Activated CD4-positive, alpha-beta T cell treated with anti-CD3 and anti-CD28 coated beads, Interleukin-2, amount 10 ng/mL, durations not matched to agents 24 days and 14 days (primary cell): ENCODE results near the gene ZCCHC14. TPM values are rescaled to one million over a fixed set of nuclear protein-coding genes. Genes with fewer than 3 reads are reported as not detected.
"Not testable (repeated sequence)": the region's sequence is repeated elsewhere in the genome, so short reads cannot be mapped to it uniquely, and the experiment has no call there.

Experiments
- DNase-seq: peaks from one replicate; pipeline ENCODE4 v3.0.0; 2022
- H3K27ac Mint-ChIP-seq: one replicate; pipeline ENCODE4 v1.8.0; 2022; ENCODE audit warnings: mild to moderate bottlenecking, mixed read lengths
- H3K27me3 Mint-ChIP-seq: one replicate; pipeline ENCODE4 v1.8.0; 2022; ENCODE audit warnings: mixed read lengths
- H3K36me3 Mint-ChIP-seq: one replicate; pipeline ENCODE4 v1.8.0; 2022; ENCODE audit warnings: low read depth, mild to moderate bottlenecking, mixed read lengths
- H3K4me1 Mint-ChIP-seq: one replicate; pipeline ENCODE4 v1.8.0; 2021; ENCODE audit warnings: mixed read lengths
- H3K4me3 Mint-ChIP-seq: one replicate; pipeline ENCODE4 v1.8.0; 2022; ENCODE audit warnings: mild to moderate bottlenecking, moderate library complexity, mixed read lengths
- H3K9me3 Mint-ChIP-seq: one replicate; pipeline ENCODE4 v1.8.0; 2021; ENCODE audit warnings: mixed read lengths
- intact Hi-C: fragments of 100-400 bp; cut with micrococcal nuclease; formaldehyde crosslinking; loops from one replicate; pipeline ENCODE4 v1.15.1; 2023
- total RNA-seq: library from RNA; stranded (reverse); gene quantifications from 2 replicates; pipeline ENCODE4 v1.2.3, GENCODE V29; 2022

ZCCHC14 gene
- total RNA-seq, 1 donor from 2014 or later: 12.0 TPM

DNA sequence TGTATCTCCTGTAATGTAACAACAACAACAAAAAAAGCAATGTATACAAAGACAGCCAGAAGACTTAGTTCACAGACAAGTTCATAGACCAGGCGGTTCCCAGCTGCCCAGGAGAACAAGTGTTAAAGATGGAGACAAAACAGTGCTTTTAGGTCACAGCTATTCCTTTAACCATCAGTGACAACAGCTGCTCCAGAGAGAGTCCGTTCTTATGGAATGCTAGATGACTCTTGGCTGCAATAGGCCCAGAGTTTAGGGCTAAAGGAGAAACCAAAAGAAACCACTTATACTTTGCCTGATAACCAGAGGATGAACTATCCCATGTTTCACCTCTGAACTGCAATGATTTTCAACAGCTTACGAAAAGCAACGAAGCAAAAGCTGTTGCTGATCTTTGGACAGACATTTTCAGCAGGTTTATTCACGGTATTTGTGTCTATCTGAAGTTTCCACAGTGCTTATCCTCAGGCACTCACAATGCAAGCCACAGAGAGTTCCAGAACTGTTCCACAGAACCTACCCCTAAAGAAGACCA is 6.0 kb downstream of the ZCCHC14 start:
- Mint-ChIP-seq H3K27ac (no peak overlapping the region), H3K9me3 (no peaks in the 10 kb centered on the region), H3K4me3 (no peak overlapping the region), H3K36me3 (peaks cover 14% of the 10 kb centered on the region), H3K27me3 (peaks cover 19% of the 10 kb centered on the region), H3K4me1 (peaks cover 43% of the 10 kb centered on the region)
- no peak for DNase-seq
- intact Hi-C loops: no loop called here

GRCh38 chr16:87486282-87486681 is 6.5 kb downstream of the ZCCHC14 start:
- no peak for DNase-seq
- H3K36me3 Mint-ChIP-seq: peaks cover 12% of the 10 kb centered on the region
- H3K4me3 Mint-ChIP-seq: peak overlapping the region; percentile 37
- H3K9me3 Mint-ChIP-seq: no peaks in the 10 kb centered on the region
- peaks cover 18% of the 10 kb centered on the region for H3K27me3 Mint-ChIP-seq
- peak overlapping the region; percentile 54 for H3K27ac Mint-ChIP-seq
- H3K4me1 Mint-ChIP-seq: peaks cover 41% of the 10 kb centered on the region
- intact Hi-C loops: no loop called here

GRCh38 chr16:87485792-87486191 is 7.0 kb downstream of the ZCCHC14 start:
- not testable (repeated sequence) for H3K9me3 Mint-ChIP-seq, DNase-seq, H3K36me3 Mint-ChIP-seq
- H3K4me3 Mint-ChIP-seq: peak overlapping the region; percentile 37
- peaks cover 39% of the 10 kb centered on the region for H3K4me1 Mint-ChIP-seq
- H3K27ac Mint-ChIP-seq: peak overlapping the region; percentile 54
- peaks cover 15% of the 10 kb centered on the region for H3K27me3 Mint-ChIP-seq
- intact Hi-C loops: loop anchor here (2.0 kb wide), 1 partner anchor 21 kb away; no protein-coding TSS in a partner anchor

DNA sequence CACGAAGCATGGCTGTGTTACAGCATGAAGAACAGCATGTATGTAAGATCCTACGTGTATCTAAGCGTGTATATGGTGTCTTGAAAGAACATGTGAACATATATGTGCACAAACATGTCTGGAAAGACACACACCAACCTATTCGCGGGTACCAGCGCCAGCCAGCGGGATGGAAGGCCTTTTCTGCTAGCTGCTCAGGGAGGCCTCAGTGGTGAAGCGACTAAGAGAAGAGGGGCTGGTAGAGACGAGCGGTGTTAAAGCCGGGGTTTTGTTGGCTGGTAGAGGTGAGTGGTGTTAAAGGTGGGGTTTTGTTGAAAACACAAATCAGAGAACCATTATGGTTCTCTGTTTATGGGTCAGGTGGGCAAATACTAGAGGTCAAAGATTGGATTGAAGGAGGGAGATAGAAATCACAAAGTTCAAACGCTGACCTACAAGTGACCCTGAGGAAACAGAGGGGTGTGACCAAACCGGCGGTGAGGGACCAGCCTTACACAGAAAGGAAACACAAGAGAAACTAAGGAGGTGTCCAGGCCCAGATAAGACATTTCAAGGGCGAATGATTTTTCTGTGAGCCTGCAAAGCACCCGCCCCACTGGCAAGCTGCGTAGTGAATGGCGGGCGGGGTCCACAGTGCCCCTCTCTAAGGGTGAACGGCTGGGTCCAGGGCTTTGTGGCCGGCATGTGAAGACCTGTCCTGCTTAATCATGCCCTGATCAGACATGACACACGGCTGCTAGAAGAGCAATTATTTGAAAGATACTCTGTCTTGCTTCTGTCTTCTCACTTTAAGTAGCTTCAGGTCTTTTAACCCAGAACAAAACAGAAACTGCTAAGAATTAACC is 8.1 kb downstream of the ZCCHC14 start:
- DNase-seq: no peak
- Mint-ChIP-seq H3K9me3 (no peaks in the 10 kb centered on the region), H3K27ac (peak overlapping the region; percentile 20), H3K4me3 (no peak overlapping the region), H3K36me3 (peaks cover 4% of the 10 kb centered on the region), H3K27me3 (peaks cover 6% of the 10 kb centered on the region), H3K4me1 (peaks cover 28% of the 10 kb centered on the region)
- intact Hi-C loops: loop anchor here (2.0 kb wide), 1 partner anchor 20 kb away; no protein-coding TSS in a partner anchor

GRCh38 chr16:87483481-87483880 is 9.3 kb downstream of the ZCCHC14 start:
- no peak for DNase-seq
- Mint-ChIP-seq H3K27ac (no peak overlapping the region), H3K9me3 (no peaks in the 10 kb centered on the region), H3K4me1 (peaks cover 25% of the 10 kb centered on the region), H3K27me3 (no peaks in the 10 kb centered on the region), H3K36me3 (peaks cover 4% of the 10 kb centered on the region), H3K4me3 (no peak overlapping the region)
- intact Hi-C loops: no loop called here

DNA sequence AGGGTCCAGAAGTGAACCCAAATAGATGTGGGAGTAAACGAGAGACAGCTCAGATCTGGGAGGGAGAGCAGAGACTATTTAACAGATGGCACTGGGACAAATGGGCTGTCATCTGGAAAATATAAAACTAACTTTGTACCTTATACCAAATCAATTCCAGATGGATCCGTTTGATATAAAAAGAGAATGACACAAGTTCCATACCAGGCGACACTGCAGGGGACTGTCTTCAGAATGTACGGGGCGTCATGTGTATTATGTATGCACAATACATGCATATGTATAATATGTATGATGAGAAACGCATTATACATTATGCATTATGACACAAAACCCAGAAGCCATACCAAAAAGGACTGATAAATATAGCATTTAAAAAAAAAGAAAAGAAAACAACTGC is 10.2 kb downstream of the ZCCHC14 start:
- H3K36me3 Mint-ChIP-seq, H3K9me3 Mint-ChIP-seq, intact Hi-C loops, H3K27me3 Mint-ChIP-seq, H3K27ac Mint-ChIP-seq, DNase-seq, H3K4me3 Mint-ChIP-seq: not testable (repeated sequence)
- H3K4me1 Mint-ChIP-seq: peaks cover 25% of the 10 kb centered on the region

GRCh38 chr16:87482266-87482665 is 10.6 kb downstream of the ZCCHC14 start:
- Mint-ChIP-seq H3K27me3 (no peaks in the 10 kb centered on the region), H3K4me1 (peaks cover 25% of the 10 kb centered on the region), H3K4me3 (no peak overlapping the region), H3K36me3 (peaks cover 4% of the 10 kb centered on the region), H3K27ac (no peak overlapping the region), H3K9me3 (no peaks in the 10 kb centered on the region)
- intact Hi-C loops: no loop called here
- no peak for DNase-seq

GRCh38 chr16:87481711-87482110 is 11.1 kb downstream of the ZCCHC14 start:
- H3K4me3 Mint-ChIP-seq, H3K27ac Mint-ChIP-seq, H3K27me3 Mint-ChIP-seq, DNase-seq, intact Hi-C loops, H3K9me3 Mint-ChIP-seq, H3K36me3 Mint-ChIP-seq: not testable (repeated sequence)
- H3K4me1 Mint-ChIP-seq: peaks cover 23% of the 10 kb centered on the region

DNA sequence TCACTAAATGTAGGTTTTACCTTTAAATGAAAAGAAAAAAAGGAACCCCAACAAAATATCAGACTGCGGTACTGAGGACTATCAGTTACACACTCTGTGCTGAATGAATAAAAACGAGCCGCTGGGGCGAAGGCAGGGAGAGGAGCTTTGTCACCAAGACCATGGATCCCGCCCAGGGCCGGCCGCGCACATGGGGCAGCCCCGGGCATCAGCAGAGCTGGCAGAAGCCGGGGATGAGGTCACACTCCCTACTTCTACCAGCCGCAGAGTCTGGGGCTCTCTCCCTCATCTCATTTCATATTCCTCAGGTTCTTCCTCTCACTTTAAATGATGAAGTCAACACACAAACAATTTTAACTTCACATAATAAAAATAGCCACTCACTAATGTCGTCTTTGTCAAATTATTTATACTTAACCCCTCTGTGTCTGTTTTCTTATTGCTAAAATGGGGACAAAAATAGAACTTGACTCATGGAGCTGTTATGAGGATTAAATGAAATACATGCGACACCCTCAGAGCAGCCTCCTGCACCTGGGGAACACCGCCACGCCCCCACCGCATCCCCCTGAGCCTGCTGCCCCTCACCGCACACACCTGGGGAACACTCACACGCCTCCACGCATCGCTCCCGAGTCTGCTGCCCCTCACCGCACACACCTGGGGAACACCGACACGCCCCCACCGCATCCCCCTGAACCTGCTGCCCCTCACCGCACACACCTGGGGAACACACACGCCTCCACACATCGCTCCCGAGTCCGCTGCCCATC is 15.4 kb downstream of the ZCCHC14 start:
- H3K4me1 Mint-ChIP-seq, H3K4me3 Mint-ChIP-seq, H3K9me3 Mint-ChIP-seq, intact Hi-C loops, H3K36me3 Mint-ChIP-seq, H3K27ac Mint-ChIP-seq, H3K27me3 Mint-ChIP-seq, DNase-seq: not testable (repeated sequence)

GRCh38 chr16:87474566-87474996 is 18.2 kb downstream of the ZCCHC14 start:
- Mint-ChIP-seq H3K27me3 (peaks cover 2% of the 10 kb centered on the region), H3K4me1 (no peaks in the 10 kb centered on the region), H3K9me3 (no peaks in the 10 kb centered on the region), H3K27ac (no peak overlapping the region), H3K36me3 (no peaks in the 10 kb centered on the region), H3K4me3 (no peak overlapping the region)
- intact Hi-C loops: no loop called here
- no peak for DNase-seq

DNA sequence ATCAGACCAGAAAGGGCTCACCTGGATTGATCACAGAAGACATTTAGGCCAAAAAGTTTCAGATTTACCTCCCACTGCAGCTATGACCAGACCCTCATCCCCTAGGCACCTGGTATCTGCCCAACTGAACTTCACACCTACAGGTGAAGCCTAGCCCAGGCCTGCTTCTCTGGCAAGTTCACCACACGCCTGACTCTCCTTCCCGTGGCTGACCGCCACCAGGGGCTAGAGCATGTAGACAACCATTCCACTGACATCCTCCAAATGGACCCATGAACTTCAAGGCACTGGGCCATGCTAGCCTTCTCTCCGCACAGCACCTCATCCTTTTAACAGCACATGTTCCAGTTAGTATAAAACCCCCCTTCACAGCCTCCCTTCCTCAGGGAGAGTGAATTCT is 18.8 kb downstream of the ZCCHC14 start:
- Mint-ChIP-seq H3K4me3 (no peak overlapping the region), H3K36me3 (no peaks in the 10 kb centered on the region), H3K4me1 (no peaks in the 10 kb centered on the region), H3K27me3 (peaks cover 2% of the 10 kb centered on the region), H3K27ac (no peak overlapping the region), H3K9me3 (no peaks in the 10 kb centered on the region)
- intact Hi-C loops: no loop called here
- no peak for DNase-seq

DNA sequence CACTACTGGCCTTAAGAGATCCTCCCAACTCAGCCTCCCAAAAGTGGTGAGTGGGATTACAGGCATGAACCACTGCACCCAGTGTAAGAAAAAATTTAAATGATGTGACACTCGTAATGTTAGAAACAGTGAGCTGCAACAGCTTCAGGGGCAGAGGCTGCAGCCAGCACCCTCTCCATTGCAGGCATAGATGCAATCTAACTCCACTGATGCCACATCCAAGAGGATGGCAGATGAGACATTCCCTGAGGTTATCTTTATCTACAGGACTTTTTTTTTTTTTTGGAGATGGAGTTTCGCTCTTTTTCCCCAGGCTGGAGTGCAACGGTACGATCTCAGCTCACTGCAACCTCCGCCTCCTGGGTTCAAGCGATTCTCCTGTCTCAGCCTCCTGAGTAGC is 19.9 kb downstream of the ZCCHC14 start:
- no peaks in the 10 kb centered on the region for H3K4me1 Mint-ChIP-seq
- no peaks in the 10 kb centered on the region for H3K36me3 Mint-ChIP-seq
- H3K27ac Mint-ChIP-seq: no peak overlapping the region
- no peaks in the 10 kb centered on the region for H3K9me3 Mint-ChIP-seq
- H3K4me3 Mint-ChIP-seq: no peak overlapping the region
- peaks cover 2% of the 10 kb centered on the region for H3K27me3 Mint-ChIP-seq
- no peak for DNase-seq
- intact Hi-C loops: no loop called here

GRCh38 chr16:87472142-87472778 is 20.6 kb downstream of the ZCCHC14 start:
- no peaks in the 10 kb centered on the region for H3K9me3 Mint-ChIP-seq
- DNase-seq: no peak
- no peaks in the 10 kb centered on the region for H3K36me3 Mint-ChIP-seq
- H3K4me3 Mint-ChIP-seq: no peak overlapping the region
- peaks cover 2% of the 10 kb centered on the region for H3K27me3 Mint-ChIP-seq
- no peak overlapping the region for H3K27ac Mint-ChIP-seq
- no peaks in the 10 kb centered on the region for H3K4me1 Mint-ChIP-seq
- intact Hi-C loops: no loop called here
